ENCODE data around the gene ALKBH8.

DNA sequence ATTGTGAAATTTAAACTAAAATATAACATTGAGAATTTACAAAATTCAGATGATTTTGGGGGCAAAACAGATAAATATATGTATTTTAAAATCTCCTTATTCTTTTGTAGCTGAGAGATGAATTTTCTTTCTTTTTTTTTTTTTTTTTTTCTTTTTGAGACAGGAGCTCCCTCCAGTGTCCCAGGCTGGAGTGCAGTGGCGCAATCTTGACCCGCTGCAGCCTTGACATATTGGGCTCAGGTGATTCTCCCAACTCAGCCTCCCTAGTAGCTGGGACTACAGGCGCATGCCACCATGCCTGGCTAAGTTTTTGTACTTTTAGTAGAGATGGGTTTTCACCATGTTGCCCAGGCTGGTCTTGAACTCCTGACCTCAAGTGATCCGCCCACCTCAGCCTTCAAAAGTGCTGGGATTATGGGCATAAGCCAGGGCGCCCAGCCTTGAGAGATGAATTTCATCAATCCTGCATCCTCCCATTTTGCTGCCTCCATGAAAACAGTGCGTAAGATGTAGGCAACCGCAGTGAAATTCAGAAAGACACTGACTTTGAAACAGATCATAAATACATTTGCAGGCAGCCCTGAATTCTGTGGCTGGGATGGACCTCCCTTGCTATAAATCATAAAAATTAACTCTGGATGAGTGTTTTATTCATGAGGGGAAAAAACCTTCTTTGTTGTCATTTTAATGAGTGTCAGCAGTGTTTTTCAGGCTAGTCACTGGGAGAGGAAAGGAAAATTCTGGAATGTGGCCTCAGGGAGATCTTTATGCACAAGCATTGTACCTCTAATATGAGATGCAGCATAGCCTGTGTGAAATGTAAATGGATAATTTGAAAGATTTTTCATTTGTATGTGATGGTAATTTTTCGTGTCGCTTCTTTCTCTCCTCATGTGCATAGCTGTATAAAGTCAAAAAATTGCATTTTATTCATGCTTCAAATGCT, 39.8 kb upstream of the ALKBH8 start:
- TF ChIP-seq EZH2 (IDR thresholded peaks at IDR 0.05; ENCODE audit: insufficient read depth, poor library complexity, severe bottlenecking) (no peak), EZH2phosphoT487 (IDR thresholded peaks at IDR 0.05; ENCODE audit: insufficient read depth, low read depth) (no peak)

All from GM23248 (cell line).